Neural progenitor cell (in vitro differentiated cells): ENCODE measurements around the gene ANKRD11.

Experiments used
- EZH2phosphoT487 ChIP-seq: fragments of 200-600 bp; sonication (generic); IDR thresholded peaks from 2 replicates; pipeline ENCODE4 v1.6.1; 2017; ENCODE audit warnings: antibody characterized with exemption
- TF ChIP-seq, protein P1 (sequence below): fragments of 200-600 bp; sonication (generic); IDR thresholded peaks from 2 replicates; pipeline ENCODE4 v1.5.1; 2017; ENCODE audit warnings: antibody characterized with exemption, mild to moderate bottlenecking

DNA sequence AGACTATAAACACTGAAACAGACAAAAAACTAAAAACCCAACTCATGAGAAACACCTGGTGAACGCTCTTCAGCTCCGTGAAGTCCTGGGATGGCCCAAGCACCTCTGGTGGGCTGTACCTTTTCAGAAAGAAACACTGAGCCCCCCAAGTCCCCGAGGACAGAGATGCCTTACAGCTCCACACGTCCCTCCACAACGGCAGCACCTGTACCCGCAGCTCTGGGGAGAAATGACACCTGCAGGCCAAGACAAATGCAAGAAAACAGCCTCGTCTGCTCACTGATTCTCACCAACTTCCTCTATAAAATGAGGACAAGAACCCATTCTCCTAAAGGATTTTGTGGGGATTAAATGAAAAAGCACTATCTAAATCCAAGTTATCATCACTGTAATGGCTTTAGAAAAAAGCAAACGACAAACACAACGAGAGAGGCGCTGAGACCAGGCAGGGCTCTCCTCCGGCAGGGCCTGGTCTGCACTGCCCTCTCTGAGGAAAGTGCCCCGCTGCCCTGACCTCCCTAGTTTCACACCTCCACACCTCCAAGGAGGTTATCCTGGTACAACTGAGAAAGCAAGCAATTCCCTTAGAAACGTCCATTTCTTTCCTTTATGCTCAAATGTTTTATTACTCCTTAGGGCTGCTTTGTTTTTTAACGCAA, 158.0 kb downstream of the ANKRD11 start:
- TF ChIP-seq, protein P1, sequence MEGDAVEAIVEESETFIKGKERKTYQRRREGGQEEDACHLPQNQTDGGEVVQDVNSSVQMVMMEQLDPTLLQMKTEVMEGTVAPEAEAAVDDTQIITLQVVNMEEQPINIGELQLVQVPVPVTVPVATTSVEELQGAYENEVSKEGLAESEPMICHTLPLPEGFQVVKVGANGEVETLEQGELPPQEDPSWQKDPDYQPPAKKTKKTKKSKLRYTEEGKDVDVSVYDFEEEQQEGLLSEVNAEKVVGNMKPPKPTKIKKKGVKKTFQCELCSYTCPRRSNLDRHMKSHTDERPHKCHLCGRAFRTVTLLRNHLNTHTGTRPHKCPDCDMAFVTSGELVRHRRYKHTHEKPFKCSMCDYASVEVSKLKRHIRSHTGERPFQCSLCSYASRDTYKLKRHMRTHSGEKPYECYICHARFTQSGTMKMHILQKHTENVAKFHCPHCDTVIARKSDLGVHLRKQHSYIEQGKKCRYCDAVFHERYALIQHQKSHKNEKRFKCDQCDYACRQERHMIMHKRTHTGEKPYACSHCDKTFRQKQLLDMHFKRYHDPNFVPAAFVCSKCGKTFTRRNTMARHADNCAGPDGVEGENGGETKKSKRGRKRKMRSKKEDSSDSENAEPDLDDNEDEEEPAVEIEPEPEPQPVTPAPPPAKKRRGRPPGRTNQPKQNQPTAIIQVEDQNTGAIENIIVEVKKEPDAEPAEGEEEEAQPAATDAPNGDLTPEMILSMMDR = no peak
- TF ChIP-seq EZH2phosphoT487 = no peak
